Measurements from ENCODE around the gene DISP3. TPM values are rescaled to one million over a fixed set of nuclear protein-coding genes. Genes with fewer than 3 reads are reported as not detected.

Gene DISP3
- total RNA-seq, 1 experiment from 2014 or later: 2.3 TPM

GRCh38 chr1:11499601-11500331 lies 20.8 kb downstream of the DISP3 start:
- ATAC-seq: no peak
- POLR2A ChIA-PET: no interaction called here
- no peak overlapping the region for H2AFZ ChIP-seq (ENCODE audit: low read depth, low read length, poor library complexity, severe bottlenecking)
- H3K4me1 ChIP-seq (ENCODE audit: control insufficient read depth in 1 of 2, insufficient read depth in 2 of 2, low read length in 2 of 2): no peaks in the 10 kb centered on the region
- no peaks in the 10 kb centered on the region for H3K79me2 ChIP-seq (ENCODE audit: insufficient read depth, low read length)
- no peak overlapping the region for H3K4me3 ChIP-seq (replicated peaks in 1 of 2; ENCODE audit: low read depth in 1 of 2, low read length in 2 of 2)
- H3K27ac ChIP-seq (ENCODE audit: low read depth, low read length): no peak overlapping the region
- peaks cover 0 to 6% of the 10 kb centered on the region in 2 experiments; a peak in 1 of 4 replicates for H3K9me3 ChIP-seq (ENCODE audit: control insufficient read depth in 1 of 2, insufficient read depth in 1 of 2, low read depth in 1 of 2, low read length in 2 of 2)
- no peaks in the 10 kb centered on the region for H4K20me1 ChIP-seq (ENCODE audit: insufficient read depth)
- RAD21 ChIA-PET (ENCODE audit: low non-redundant PET in 1 of 2, low total read pairs in 2 of 2, uncharacterized antibody in 2 of 2, unreplicated experiment in 2 of 2): no interaction called here
- no peak for TF ChIP-seq EZH2 (IDR thresholded peaks at IDR 0.05)
- TF ChIP-seq TCF7L2 (IDR thresholded peaks at IDR 0.05; ENCODE audit: borderline replicate concordance, extremely low read depth, insufficient read depth, insufficient read length): no peak
- no peak for TF ChIP-seq YY1 (IDR thresholded peaks at IDR 0.05; ENCODE audit: extremely low read depth, insufficient replicate concordance, low read depth, low read length)
- no peak for TF ChIP-seq MAX (IDR thresholded peaks at IDR 0.05)
- no peak for TF ChIP-seq REST (IDR thresholded peaks at IDR 0.05; ENCODE audit: low read depth)
- TF ChIP-seq POLR2AphosphoS5 (IDR thresholded peaks at IDR 0.05; ENCODE audit: low read depth, low read length): no peak
- no peak for TF ChIP-seq CTCF (IDR thresholded peaks at IDR 0.05 in 2 of 3, conservative IDR thresholded peaks at IDR 0.05 in 1 of 3; ENCODE audit: borderline replicate concordance in 1 of 3, insufficient read depth in 1 of 3, low read depth in 2 of 3, low read length in 2 of 3)
- no peak for TF ChIP-seq RAD21 (IDR thresholded peaks at IDR 0.05; ENCODE audit: low read depth)
- no peak for TF ChIP-seq ZNF274 (IDR thresholded peaks at IDR 0.05; ENCODE audit: low read depth, low read length)
- no peak for TF ChIP-seq SRF (IDR thresholded peaks at IDR 0.05; ENCODE audit: low read depth)
- TF ChIP-seq ELF1 (IDR thresholded peaks at IDR 0.05; ENCODE audit: borderline replicate concordance, low read depth): no peak
- no peak for TF ChIP-seq CBX3 (IDR thresholded peaks at IDR 0.05; ENCODE audit: low read depth)
- no peak for TF ChIP-seq EZH2phosphoT487 (IDR thresholded peaks at IDR 0.05; ENCODE audit: borderline replicate concordance)
- H3K27me3 ChIP-seq (ENCODE audit: insufficient read depth, low read length): no peaks in the 10 kb centered on the region
- no peak overlapping the region for H3K4me2 ChIP-seq (ENCODE audit: low read length)
- no peak overlapping the region for H3K9ac ChIP-seq (ENCODE audit: low read length)
- H3K9me2 ChIP-seq (ENCODE audit: insufficient read depth): no peaks in the 10 kb centered on the region
- H3K36me3 ChIP-seq (ENCODE audit: control insufficient read depth in 1 of 2, insufficient read depth in 2 of 2, low read length in 2 of 2): no peaks in the 10 kb centered on the region
- no peak for DNase-seq (ENCODE audit: low read depth, low spot score)
- CTCF ChIA-PET: no interaction called here
- no TSS peak for BruUV-seq (replicated peaks)
- intact Hi-C loops (cut with micrococcal nuclease): no loop called here

Data from HCT116 (cell line).